GM12878 (cell line): ENCODE measurements around the gene CNTD1. TPM values are rescaled to one million over a fixed set of nuclear protein-coding genes. Genes with fewer than 3 reads are reported as not detected.

Experiments
- CHD4 ChIP-seq: fragments of 200-600 bp; sonication (generic); IDR thresholded peaks from 2 replicates; pipeline ENCODE4 v1.6.1; 2016; ENCODE audit warnings: mild to moderate bottlenecking
- CTCF ChIP-seq, 3 experiments: IDR thresholded peaks in 2 of 3; conservative IDR thresholded peaks in 1 of 3; 2 replicates each; pipeline ENCODE4 v1.5.1; 2011; ENCODE audit warnings: low read depth in 3 of 3, low read length in 3 of 3, mild to moderate bottlenecking in 3 of 3, control low read depth in 2 of 3, moderate library complexity in 2 of 3, inconsistent platforms in 1 of 3, mixed read lengths in 1 of 3; ENCODE audit not compliant: control insufficient read depth in 2 of 3, insufficient read depth in 1 of 3; ENCODE audit errors: extremely low read depth in 1 of 3
- HDGF ChIP-seq: fragments of 450-650 bp; IDR thresholded peaks from 2 replicates; pipeline ENCODE4 v1.6.1; 2016; ENCODE audit warnings: antibody characterized with exemption
- IKZF1 ChIP-seq: fragments of 450-650 bp; conservative IDR thresholded peaks from 2 replicates; pipeline ENCODE4 v1.6.1; 2017; ENCODE audit warnings: antibody characterized with exemption, mild to moderate bottlenecking
- KDM1A ChIP-seq: fragments of 200-600 bp; sonication (generic); IDR thresholded peaks from 2 replicates; pipeline ENCODE4 v1.6.1; 2016; ENCODE audit warnings: borderline replicate concordance
- NR2F1 ChIP-seq: fragments of 450-650 bp; conservative IDR thresholded peaks from 2 replicates; pipeline ENCODE4 v1.6.1; 2017; ENCODE audit warnings: mild to moderate bottlenecking
- PAX5 ChIP-seq: IDR thresholded peaks from 2 replicates; pipeline ENCODE4 v1.6.1; 2011; ENCODE audit warnings: low read depth, low read length, borderline replicate concordance
- SKIL ChIP-seq: fragments of 450-650 bp; IDR thresholded peaks from 2 replicates; pipeline ENCODE4 v1.6.1; 2017; ENCODE audit warnings: mild to moderate bottlenecking, low read depth, inconsistent platforms; ENCODE audit not compliant: poor library complexity, severe bottlenecking
- ZSCAN29 ChIP-seq: fragments of 450-650 bp; IDR thresholded peaks from 2 replicates; pipeline ENCODE4 v1.6.1; 2017; ENCODE audit warnings: mild to moderate bottlenecking, moderate library complexity
- polyA plus RNA-seq, 11 experiments: library from polyadenylated mRNA; depleted of rRNA in 4 of 11; unstranded in 6 of 11; stranded (reverse) in 5 of 11; fragments of >200 nt; fragmentation: Nextera tagmentation in 4 of 11; fragmentation: Illumina TruSeq in 1 of 11; extraction: Ambion mirVana in 4 of 11; extraction: Trizol in 1 of 11; gene quantifications; 1 replicate in 1 of 11; 2 replicates in 10 of 11; pipeline versions ENCODE4 v1.2.1 to v1.2.3, GENCODE V29; 2011 to 2016; ENCODE audit warnings: inconsistent platforms in 2 of 11, missing spikeins in 2 of 11, low read depth in 1 of 11
- total RNA-seq, 4 experiments: library from RNA; depleted of rRNA in 3 of 4; stranded (reverse); fragments of >200 nt in 3 of 4; fragmentation: Illumina TruSeq in 1 of 4; extraction: Trizol in 1 of 4; gene quantifications; 2 replicates each; pipeline versions ENCODE4 v1.2.1 to v1.2.3, GENCODE V29; 2013 to 2021
- TF ChIP-seq, protein P1 (sequence below): fragments of 450-650 bp; conservative IDR thresholded peaks from 2 replicates; pipeline ENCODE4 v1.6.1; 2017; ENCODE audit warnings: mild to moderate bottlenecking, moderate library complexity

Gene CNTD1
- total and polyA plus RNA-seq, 10 of the 15 experiments (the other 5 are each of a cell fraction or from before 2014, with no cell fraction given) = 0.06 to 1.5 (median 1.1) TPM; not detected in 4

DNA sequence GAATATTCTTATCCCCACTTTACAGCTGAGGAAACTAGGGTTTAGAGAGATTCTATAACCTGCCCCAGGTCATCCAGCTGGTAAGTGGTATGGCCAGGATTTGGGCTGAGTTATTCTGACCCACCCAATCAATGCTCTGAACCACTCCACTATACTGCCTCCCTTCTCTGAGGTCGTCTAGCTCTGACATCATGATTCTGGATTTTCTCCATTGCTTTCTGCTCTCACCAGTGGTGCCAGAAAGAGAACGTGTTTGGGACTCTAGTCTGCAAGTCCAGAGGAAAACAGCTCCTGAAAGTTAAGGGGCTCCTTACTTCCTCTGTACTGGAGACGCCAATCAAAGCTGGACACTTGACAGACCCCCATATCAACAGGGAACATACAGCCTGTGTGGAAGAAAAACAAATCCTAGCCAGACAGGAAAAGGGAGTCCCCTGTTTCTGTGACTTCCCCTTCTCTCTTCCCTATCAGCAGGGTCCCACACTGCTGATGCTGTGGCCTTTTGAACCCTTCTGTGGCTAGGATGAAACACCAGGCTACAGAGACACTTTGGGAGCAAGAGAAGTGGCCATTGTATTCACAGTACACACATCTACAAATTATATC lies 47.8 kb upstream of the CNTD1 start (continued):
- TF ChIP-seq, protein P1, sequence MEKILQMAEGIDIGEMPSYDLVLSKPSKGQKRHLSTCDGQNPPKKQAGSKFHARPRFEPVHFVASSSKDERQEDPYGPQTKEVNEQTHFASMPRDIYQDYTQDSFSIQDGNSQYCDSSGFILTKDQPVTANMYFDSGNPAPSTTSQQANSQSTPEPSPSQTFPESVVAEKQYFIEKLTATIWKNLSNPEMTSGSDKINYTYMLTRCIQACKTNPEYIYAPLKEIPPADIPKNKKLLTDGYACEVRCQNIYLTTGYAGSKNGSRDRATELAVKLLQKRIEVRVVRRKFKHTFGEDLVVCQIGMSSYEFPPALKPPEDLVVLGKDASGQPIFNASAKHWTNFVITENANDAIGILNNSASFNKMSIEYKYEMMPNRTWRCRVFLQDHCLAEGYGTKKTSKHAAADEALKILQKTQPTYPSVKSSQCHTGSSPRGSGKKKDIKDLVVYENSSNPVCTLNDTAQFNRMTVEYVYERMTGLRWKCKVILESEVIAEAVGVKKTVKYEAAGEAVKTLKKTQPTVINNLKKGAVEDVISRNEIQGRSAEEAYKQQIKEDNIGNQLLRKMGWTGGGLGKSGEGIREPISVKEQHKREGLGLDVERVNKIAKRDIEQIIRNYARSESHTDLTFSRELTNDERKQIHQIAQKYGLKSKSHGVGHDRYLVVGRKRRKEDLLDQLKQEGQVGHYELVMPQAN = no peak
- no peak for TF ChIP-seq PAX5
- no peak for TF ChIP-seq CTCF (IDR thresholded peaks at IDR 0.05 in 2 of 3, conservative IDR thresholded peaks at IDR 0.05 in 1 of 3; ENCODE audit: control insufficient read depth in 2 of 3, extremely low read depth in 1 of 3, insufficient read depth in 1 of 3, low read depth in 3 of 3, low read length in 3 of 3)
- no peak for TF ChIP-seq CHD4
- no peak for TF ChIP-seq NR2F1
- no peak for TF ChIP-seq KDM1A
- TF ChIP-seq IKZF1 = no peak
- no peak for TF ChIP-seq HDGF
- no peak for TF ChIP-seq SKIL
- no peak for TF ChIP-seq ZSCAN29
- TF ChIP-seq, all 136 proteins: peak for 0
